HEK293 (cell line): ENCODE data around the gene SYNE3.

ENCODE experiments used
- CTCF ChIA-PET: fragments of 350-600 bp; formaldehyde crosslinking; extraction: SDS; loops from one replicate; lab custom pipeline; 2021; ENCODE audit warnings: antibody characterized with exemption; lab: Yijun Ruan, JAX
- POLR2A ChIA-PET: fragments of 300-600 bp; formaldehyde crosslinking; extraction: SDS; loops from one replicate; lab custom pipeline; 2020; ENCODE audit warnings: antibody characterized with exemption, inconsistent platforms; lab: Yijun Ruan, JAX
- H3K27ac ChIP-seq: fragments of 200-500 bp; sonication (Bioruptor generic); 2 replicates; pipeline ENCODE4 v1.5.1; 2014; ENCODE audit warnings: low read depth, low read length, control low read depth, inconsistent platforms; ENCODE audit errors: extremely low read depth
- H3K36me3 ChIP-seq, 2 experiments: fragments of 200-500 bp in 1 of 2; sonication (Bioruptor generic) in 1 of 2; 1 replicate in 1 of 2; 2 replicates in 1 of 2; pipeline ENCODE4 v1.5.1; 2014 to 2017; ENCODE audit warnings: inconsistent platforms in 2 of 2, low read length in 2 of 2; ENCODE audit not compliant: control insufficient read depth in 2 of 2, insufficient read depth in 1 of 2
- H3K4me1 ChIP-seq: fragments of 200-500 bp; sonication (Bioruptor generic); 2 replicates; pipeline ENCODE4 v1.5.1; 2014; ENCODE audit warnings: mild to moderate bottlenecking, low read length, inconsistent platforms; ENCODE audit not compliant: control insufficient read depth, insufficient read depth
- H3K4me3 ChIP-seq: 2 replicates; pipeline ENCODE4 v1.5.1; 2011; ENCODE audit warnings: low read depth, mild to moderate bottlenecking, control low read depth, low read length, moderate library complexity
- H3K9me3 ChIP-seq: fragments of 200-500 bp; sonication (Bioruptor generic); 2 replicates; pipeline ENCODE4 v1.5.1; 2014; ENCODE audit warnings: low read depth, low read length, inconsistent platforms; ENCODE audit not compliant: control insufficient read depth, insufficient read depth
- SALL2 ChIP-seq: fragments of 450-650 bp; formaldehyde crosslinking; IDR thresholded peaks from 2 replicates; pipeline ENCODE4 v1.5.0; 2017; ENCODE audit warnings: missing biosample characterization, mild to moderate bottlenecking, missing genetic modification characterization, borderline replicate concordance
- WT1 ChIP-seq: fragments of 450-650 bp; formaldehyde crosslinking; IDR thresholded peaks from 2 replicates; pipeline ENCODE4 v1.5.1; 2016; ENCODE audit warnings: missing biosample characterization, missing genetic modification characterization
- ZBTB21 ChIP-seq: fragments of 450-650 bp; formaldehyde crosslinking; IDR thresholded peaks from 2 replicates; pipeline ENCODE4 v1.5.1; 2017; ENCODE audit warnings: missing biosample characterization, missing genetic modification characterization
- ZEB2 ChIP-seq: fragments of 450-650 bp; formaldehyde crosslinking; IDR thresholded peaks from 2 replicates; pipeline ENCODE4 v1.5.1; 2016; ENCODE audit warnings: missing biosample characterization, missing genetic modification characterization
- ZFP3 ChIP-seq: fragments of 450-650 bp; formaldehyde crosslinking; IDR thresholded peaks from 2 replicates; pipeline ENCODE4 v1.5.1; 2016; ENCODE audit warnings: low read depth, missing biosample characterization, missing genetic modification characterization
- ZIC2 ChIP-seq: fragments of 450-650 bp; formaldehyde crosslinking; IDR thresholded peaks from 2 replicates; pipeline ENCODE4 v1.5.1; 2016; ENCODE audit warnings: missing biosample characterization, missing genetic modification characterization
- ZNF140 ChIP-seq: fragments of 450-650 bp; formaldehyde crosslinking; IDR thresholded peaks from 2 replicates; pipeline ENCODE4 v1.5.1; 2016; ENCODE audit warnings: missing biosample characterization, missing genetic modification characterization
- ZNF2 ChIP-seq: fragments of 450-650 bp; formaldehyde crosslinking; IDR thresholded peaks from 2 replicates; pipeline ENCODE4 v1.5.1; 2016; ENCODE audit warnings: missing biosample characterization, missing genetic modification characterization
- ZNF274 ChIP-seq, 2 experiments: fragments of 200-500 bp in 1 of 2; fragments of 450-650 bp in 1 of 2; sonication (Bioruptor generic) in 1 of 2; formaldehyde crosslinking in 1 of 2; IDR thresholded peaks; 2 replicates each; pipeline versions ENCODE4 v1.5.1 to v1.6.1; 2014 to 2016; ENCODE audit warnings: borderline replicate concordance in 1 of 2, inconsistent platforms in 1 of 2, low read length in 1 of 2, missing biosample characterization in 1 of 2, missing genetic modification characterization in 1 of 2
- ZNF302 ChIP-seq: fragments of 450-650 bp; formaldehyde crosslinking; IDR thresholded peaks from 2 replicates; pipeline ENCODE4 v1.5.1; 2016; ENCODE audit warnings: missing biosample characterization, missing genetic modification characterization, low read depth
- ZNF394 ChIP-seq: fragments of 450-650 bp; formaldehyde crosslinking; IDR thresholded peaks from 2 replicates; pipeline ENCODE4 v1.5.1; 2016; ENCODE audit warnings: missing biosample characterization, missing genetic modification characterization, mild to moderate bottlenecking, moderate library complexity, borderline replicate concordance
- ZNF501 ChIP-seq: fragments of 450-650 bp; formaldehyde crosslinking; IDR thresholded peaks from 2 replicates; pipeline ENCODE4 v1.5.1; 2016; ENCODE audit warnings: missing biosample characterization, missing genetic modification characterization
- ZNF626 ChIP-seq: fragments of 450-650 bp; sonication (Bioruptor Pico); formaldehyde crosslinking; IDR thresholded peaks from 2 replicates; pipeline ENCODE4 v1.5.1; 2018; ENCODE audit warnings: missing biosample characterization, missing genetic modification characterization, inconsistent platforms
- ZNF776 ChIP-seq: fragments of 450-650 bp; formaldehyde crosslinking; IDR thresholded peaks from 2 replicates; pipeline ENCODE4 v1.5.0; 2017; ENCODE audit warnings: missing biosample characterization, missing genetic modification characterization, borderline replicate concordance
- ZNF830 ChIP-seq: fragments of 450-650 bp; IDR thresholded peaks from 2 replicates; pipeline ENCODE4 v1.5.0; 2018; ENCODE audit warnings: missing biosample characterization, missing genetic modification characterization, low read depth, mild to moderate bottlenecking, moderate library complexity
- ZSCAN23 ChIP-seq: fragments of 450-650 bp; formaldehyde crosslinking; IDR thresholded peaks from 2 replicates; pipeline ENCODE4 v1.5.1; 2016; ENCODE audit warnings: missing biosample characterization, missing genetic modification characterization
- TF ChIP-seq, protein P1 (sequence below): fragments of 450-650 bp; formaldehyde crosslinking; IDR thresholded peaks from 2 replicates; pipeline ENCODE4 v1.5.1; 2016; ENCODE audit warnings: missing biosample characterization, missing genetic modification characterization
- TF ChIP-seq, protein P2 (sequence below): fragments of 450-650 bp; formaldehyde crosslinking; IDR thresholded peaks from 2 replicates; pipeline ENCODE4 v1.5.1; 2016; ENCODE audit warnings: missing biosample characterization, missing genetic modification characterization
- TF ChIP-seq, protein P3 (sequence below): fragments of 450-650 bp; formaldehyde crosslinking; IDR thresholded peaks from 2 replicates; pipeline ENCODE4 v1.5.1; 2016; ENCODE audit warnings: missing biosample characterization, missing genetic modification characterization
- TF ChIP-seq, protein P4 (sequence below): fragments of 450-650 bp; formaldehyde crosslinking; IDR thresholded peaks from 2 replicates; pipeline ENCODE4 v1.5.1; 2016; ENCODE audit warnings: missing biosample characterization, missing genetic modification characterization
- TF ChIP-seq, protein P5 (sequence below): fragments of 450-650 bp; formaldehyde crosslinking; IDR thresholded peaks from 2 replicates; pipeline ENCODE4 v1.5.1; 2017; ENCODE audit warnings: missing biosample characterization, missing genetic modification characterization

SYNE3 gene

DNA sequence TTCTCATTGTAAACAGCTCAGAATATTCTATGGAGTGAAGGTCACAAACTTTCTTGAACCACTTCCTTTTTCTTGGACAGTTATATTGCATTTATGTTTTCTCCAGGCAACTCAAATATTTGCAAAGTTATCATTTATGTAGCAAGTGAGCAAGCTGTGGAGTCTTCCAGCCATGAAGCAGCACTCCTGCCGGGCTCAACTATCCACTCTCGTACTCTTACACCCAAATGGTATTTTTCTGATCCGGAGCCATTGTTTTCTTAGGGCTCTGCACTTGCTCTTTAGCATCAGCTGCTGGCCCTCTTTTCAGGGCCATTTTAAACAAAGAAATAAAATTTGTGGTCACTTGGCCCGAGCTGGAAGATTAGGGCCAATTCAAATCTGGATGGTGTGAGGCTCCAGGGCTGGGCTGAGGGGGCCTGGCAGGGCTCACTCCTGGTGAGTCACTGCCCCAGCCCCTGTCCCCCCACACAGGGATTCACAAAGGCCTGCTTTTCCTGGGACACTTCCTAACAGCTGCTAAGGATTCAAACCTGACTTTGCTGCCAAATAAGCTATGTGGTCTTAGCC lies 19.7 kb downstream of the SYNE3 start (continued):
- TF ChIP-seq ZBTB21 (tag by site-specific recombination) (no peak), ZNF274 (IDR thresholded peaks at IDR 0.05; ENCODE audit: low read length) (no peak), ZNF274 (tag by site-specific recombination; IDR thresholded peaks at IDR 0.05; ENCODE audit: borderline replicate concordance) (no peak), ZNF394 (tag by site-specific recombination) (no peak)

DNA sequence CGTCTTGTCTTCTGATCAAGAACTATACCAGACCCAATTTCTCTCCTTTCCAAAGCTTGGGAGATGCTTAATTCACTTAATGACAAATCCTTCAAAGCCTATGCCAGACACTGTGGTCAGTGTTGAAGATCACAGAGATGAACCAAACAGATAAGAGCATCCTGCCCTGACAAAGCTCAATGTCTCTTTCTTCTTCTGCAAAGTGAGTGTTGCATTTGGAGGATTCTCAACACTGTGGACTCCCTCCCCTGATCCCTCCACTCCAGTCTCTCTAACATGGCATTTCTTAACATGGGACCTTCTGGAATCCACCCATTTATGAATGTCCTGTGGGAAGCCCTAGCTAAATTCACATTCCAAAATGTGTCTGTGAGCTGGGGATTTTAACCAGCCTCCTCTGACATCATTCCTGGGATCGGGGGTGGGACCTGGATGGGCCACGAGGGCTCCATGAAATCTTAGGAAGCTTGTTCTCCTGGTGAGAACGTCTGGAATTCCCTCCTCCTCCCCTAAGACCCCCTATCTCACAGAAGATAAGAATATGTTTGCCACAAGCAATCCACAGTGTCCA lies 20.3 kb downstream of the SYNE3 start:
- TF ChIP-seq ZNF776 (no peak), ZIC2 (tag by site-specific recombination) (peak; percentile 19; the same call in 1 of the 2 replicates)
- Histone ChIP-seq H3K9me3 (no peaks in the 10 kb centered on the region), H3K27ac (no peak overlapping the region), H3K4me3 (no peak overlapping the region), H3K4me1 (no peaks in the 10 kb centered on the region; the same call in 1 of the 2 replicates), H3K36me3 (no peaks in the 10 kb centered on the region)
- POLR2A ChIA-PET: no interaction called here
- CTCF ChIA-PET: interaction anchor here (0.6 to 1.0 kb wide), 4 partner anchors 8 to 1672 kb away, joined by 3 to 4 read pairs (median 3); partner anchors contain the start of gene SYNE3

DNA sequence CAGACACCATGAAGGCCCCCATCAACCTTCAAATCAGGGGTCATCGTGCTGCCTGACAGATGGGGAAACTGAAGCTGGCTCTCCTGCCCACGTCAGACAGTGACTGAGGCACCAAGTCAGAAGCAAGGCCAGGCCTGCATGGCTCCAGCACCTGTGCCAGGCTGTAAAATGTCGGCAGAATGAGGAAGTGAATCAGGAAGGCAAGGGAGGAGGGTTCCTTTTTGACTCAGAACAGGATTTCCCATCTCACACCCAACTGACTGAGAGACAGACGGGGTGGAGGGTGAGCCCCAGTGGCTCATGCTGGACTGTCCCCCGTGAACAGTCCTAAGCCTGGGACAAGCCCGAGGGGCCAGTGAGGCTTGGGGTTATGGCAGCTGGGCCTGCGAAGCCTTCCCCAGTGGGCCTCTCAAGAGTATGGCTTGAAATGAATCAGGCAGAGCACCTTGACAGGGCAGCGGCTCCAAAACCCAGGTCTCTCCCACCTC lies 20.9 kb downstream of the SYNE3 start:
- Histone ChIP-seq H3K9me3 (no peaks in the 10 kb centered on the region), H3K27ac (no peak overlapping the region), H3K4me1 (no peaks in the 10 kb centered on the region; the same call in 1 of the 2 replicates), H3K4me3 (no peak overlapping the region), H3K36me3 (no peaks in the 10 kb centered on the region)
- ChIA-PET POLR2A (no interaction called here), CTCF (interaction anchor here (0.6 to 1.0 kb wide), 3 partner anchors 8 to 65 kb away, joined by 3 to 4 read pairs (median 3); partner anchors contain the start of gene SYNE3)
- TF ChIP-seq, protein P1, sequence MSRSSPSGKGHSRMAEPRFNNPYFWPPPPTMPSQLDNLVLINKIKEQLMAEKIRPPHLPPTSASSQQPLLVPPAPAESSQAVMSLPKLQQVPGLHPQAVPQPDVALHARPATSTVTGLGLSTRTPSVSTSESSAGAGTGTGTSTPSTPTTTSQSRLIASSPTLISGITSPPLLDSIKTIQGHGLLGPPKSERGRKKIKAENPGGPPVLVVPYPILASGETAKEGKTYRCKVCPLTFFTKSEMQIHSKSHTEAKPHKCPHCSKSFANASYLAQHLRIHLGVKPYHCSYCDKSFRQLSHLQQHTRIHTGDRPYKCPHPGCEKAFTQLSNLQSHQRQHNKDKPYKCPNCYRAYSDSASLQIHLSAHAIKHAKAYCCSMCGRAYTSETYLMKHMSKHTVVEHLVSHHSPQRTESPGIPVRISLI (tag by site-specific recombination): no peak
- TF ChIP-seq ZNF501 (tag by site-specific recombination) (no peak), ZSCAN23 (tag by site-specific recombination) (no peak), ZFP3 (tag by site-specific recombination) (no peak), ZNF626 (tag by site-specific recombination) (no peak), ZNF830 (no peak), ZNF302 (no peak), WT1 (tag by site-specific recombination) (no peak)
- TF ChIP-seq, protein P2, sequence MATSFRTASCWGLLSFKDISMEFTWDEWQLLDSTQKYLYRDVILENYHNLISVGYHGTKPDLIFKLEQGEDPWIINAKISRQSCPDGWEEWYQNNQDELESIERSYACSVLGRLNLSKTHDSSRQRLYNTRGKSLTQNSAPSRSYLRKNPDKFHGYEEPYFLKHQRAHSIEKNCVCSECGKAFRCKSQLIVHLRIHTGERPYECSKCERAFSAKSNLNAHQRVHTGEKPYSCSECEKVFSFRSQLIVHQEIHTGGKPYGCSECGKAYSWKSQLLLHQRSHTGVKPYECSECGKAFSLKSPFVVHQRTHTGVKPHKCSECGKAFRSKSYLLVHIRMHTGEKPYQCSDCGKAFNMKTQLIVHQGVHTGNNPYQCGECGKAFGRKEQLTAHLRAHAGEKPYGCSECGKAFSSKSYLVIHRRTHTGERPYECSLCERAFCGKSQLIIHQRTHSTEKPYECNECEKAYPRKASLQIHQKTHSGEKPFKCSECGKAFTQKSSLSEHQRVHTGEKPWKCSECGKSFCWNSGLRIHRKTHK (tag by site-specific recombination): no peak

DNA sequence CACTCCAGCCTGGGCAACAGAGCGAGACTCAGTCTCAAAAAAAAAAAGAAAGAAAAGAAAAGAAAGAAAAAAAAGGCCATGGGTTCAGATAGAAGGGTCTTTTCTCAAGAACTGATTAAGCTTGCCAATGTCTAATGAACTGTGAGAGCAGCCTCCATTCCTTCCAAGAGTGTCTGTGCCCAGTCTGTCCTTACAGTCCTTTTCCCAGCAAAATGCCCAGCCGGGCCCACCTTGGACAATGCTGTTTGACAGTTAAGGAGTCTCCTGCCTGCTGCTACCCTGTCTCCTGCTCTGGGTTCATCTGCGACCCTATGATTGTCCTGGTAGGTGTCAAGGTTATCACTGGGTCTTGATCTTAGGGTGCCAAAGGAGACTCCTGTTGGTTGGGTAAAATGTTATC lies 21.4 kb downstream of the SYNE3 start:
- ChIA-PET POLR2A (no interaction called here), CTCF (no interaction called here)
- Histone ChIP-seq H3K27ac (no peak overlapping the region), H3K4me1 (no peaks in the 10 kb centered on the region; the same call in 1 of the 2 replicates), H3K36me3 (no peaks in the 10 kb centered on the region), H3K9me3 (no peaks in the 10 kb centered on the region), H3K4me3 (no peak overlapping the region)
- TF ChIP-seq, protein P3, sequence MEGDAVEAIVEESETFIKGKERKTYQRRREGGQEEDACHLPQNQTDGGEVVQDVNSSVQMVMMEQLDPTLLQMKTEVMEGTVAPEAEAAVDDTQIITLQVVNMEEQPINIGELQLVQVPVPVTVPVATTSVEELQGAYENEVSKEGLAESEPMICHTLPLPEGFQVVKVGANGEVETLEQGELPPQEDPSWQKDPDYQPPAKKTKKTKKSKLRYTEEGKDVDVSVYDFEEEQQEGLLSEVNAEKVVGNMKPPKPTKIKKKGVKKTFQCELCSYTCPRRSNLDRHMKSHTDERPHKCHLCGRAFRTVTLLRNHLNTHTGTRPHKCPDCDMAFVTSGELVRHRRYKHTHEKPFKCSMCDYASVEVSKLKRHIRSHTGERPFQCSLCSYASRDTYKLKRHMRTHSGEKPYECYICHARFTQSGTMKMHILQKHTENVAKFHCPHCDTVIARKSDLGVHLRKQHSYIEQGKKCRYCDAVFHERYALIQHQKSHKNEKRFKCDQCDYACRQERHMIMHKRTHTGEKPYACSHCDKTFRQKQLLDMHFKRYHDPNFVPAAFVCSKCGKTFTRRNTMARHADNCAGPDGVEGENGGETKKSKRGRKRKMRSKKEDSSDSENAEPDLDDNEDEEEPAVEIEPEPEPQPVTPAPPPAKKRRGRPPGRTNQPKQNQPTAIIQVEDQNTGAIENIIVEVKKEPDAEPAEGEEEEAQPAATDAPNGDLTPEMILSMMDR (tag by site-specific recombination): no peak
- TF ChIP-seq, protein P4, sequence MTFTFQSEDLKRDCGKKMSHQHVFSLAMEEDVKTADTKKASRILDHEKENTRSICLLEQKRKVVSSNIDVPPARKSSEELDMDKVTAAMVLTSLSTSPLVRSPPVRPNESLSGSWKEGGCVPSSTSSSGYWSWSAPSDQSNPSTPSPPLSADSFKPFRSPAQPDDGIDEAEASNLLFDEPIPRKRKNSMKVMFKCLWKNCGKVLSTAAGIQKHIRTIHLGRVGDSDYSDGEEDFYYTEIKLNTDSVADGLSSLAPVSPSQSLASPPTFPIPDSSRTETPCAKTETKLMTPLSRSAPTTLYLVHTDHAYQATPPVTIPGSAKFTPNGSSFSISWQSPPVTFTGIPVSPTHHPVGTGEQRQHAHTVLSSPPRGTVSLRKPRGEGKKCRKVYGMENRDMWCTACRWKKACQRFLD (tag by site-specific recombination): no peak
- TF ChIP-seq ZNF2 (no peak), ZNF776 (no peak), ZEB2 (tag by site-specific recombination) (no peak), SALL2 (tag by site-specific recombination) (no peak), ZNF140 (no peak)
- TF ChIP-seq, protein P5, sequence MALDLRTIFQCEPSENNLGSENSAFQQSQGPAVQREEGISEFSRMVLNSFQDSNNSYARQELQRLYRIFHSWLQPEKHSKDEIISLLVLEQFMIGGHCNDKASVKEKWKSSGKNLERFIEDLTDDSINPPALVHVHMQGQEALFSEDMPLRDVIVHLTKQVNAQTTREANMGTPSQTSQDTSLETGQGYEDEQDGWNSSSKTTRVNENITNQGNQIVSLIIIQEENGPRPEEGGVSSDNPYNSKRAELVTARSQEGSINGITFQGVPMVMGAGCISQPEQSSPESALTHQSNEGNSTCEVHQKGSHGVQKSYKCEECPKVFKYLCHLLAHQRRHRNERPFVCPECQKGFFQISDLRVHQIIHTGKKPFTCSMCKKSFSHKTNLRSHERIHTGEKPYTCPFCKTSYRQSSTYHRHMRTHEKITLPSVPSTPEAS (tag by site-specific recombination): no peak
